Measurements from ENCODE around the gene CLDN16. TPM values are rescaled to one million over a fixed set of nuclear protein-coding genes. Genes with fewer than 3 reads are reported as not detected.

CLDN16 gene
- total and polyA plus RNA-seq, 2 experiments from 2014 or later, result 0.39 to 0.77 TPM

- 86% methylated on average over 8 of the region's 8 CpGs for WGBS (ENCODE audit: low lambda C conversion rate, missing lambda C conversion rate)
- H3K36me3 ChIP-seq (replicated peaks; ENCODE audit: insufficient read depth, low read depth), result no peaks in the 10 kb centered on the region
These were observed 16.8 kb downstream of the CLDN16 start for GRCh38 chr3:190404715-190405114.

GRCh38 chr3:190414297-190414696, 26.3 kb downstream of the CLDN16 start:
- no peak for DNase-seq (ENCODE audit: low spot score)
- no peaks in the 10 kb centered on the region for H3K79me2 ChIP-seq
- no peaks in the 10 kb centered on the region for H3K4me1 ChIP-seq (ENCODE audit: insufficient read depth)
- TF ChIP-seq EZH2phosphoT487 (IDR thresholded peaks at IDR 0.05; ENCODE audit: low read depth, severe bottlenecking, unreplicated experiment) (no peak), CTCF (IDR thresholded peaks at IDR 0.05; ENCODE audit: poor library complexity) (no peak), EZH2 (IDR thresholded peaks at IDR 0.05; ENCODE audit: borderline replicate concordance) (no peak)
- H4K20me1 ChIP-seq (ENCODE audit: insufficient read depth, poor library complexity, severe bottlenecking), result no peaks in the 10 kb centered on the region
- H3K4me2 ChIP-seq, result no peak overlapping the region
- H3K36me3 ChIP-seq (replicated peaks; ENCODE audit: insufficient read depth, low read depth), result no peaks in the 10 kb centered on the region
- no peak overlapping the region for H3K27ac ChIP-seq
- no peaks in the 10 kb centered on the region for H3K9me3 ChIP-seq (ENCODE audit: low read depth)
- no peak overlapping the region for H2AFZ ChIP-seq
- WGBS (ENCODE audit: low lambda C conversion rate, missing lambda C conversion rate), result 82% methylated on average over 3 of the region's 3 CpGs
- H3K27me3 ChIP-seq, result no peaks in the 10 kb centered on the region
- no peaks in the 10 kb centered on the region for H3K9me2 ChIP-seq (replicated peaks; ENCODE audit: insufficient read depth)
- no peak overlapping the region for H3K4me3 ChIP-seq

More at GRCh38 chr3:190404715-190405114, 16.8 kb downstream of the CLDN16 start:
- Histone ChIP-seq H3K9me2 (replicated peaks; ENCODE audit: insufficient read depth) (no peaks in the 10 kb centered on the region), H3K27me3 (no peaks in the 10 kb centered on the region), H3K79me2 (no peaks in the 10 kb centered on the region), H3K4me3 (no peak overlapping the region), H3K4me2 (no peak overlapping the region), H2AFZ (no peak overlapping the region), H4K20me1 (ENCODE audit: insufficient read depth, poor library complexity, severe bottlenecking) (no peaks in the 10 kb centered on the region), H3K9me3 (ENCODE audit: low read depth) (no peaks in the 10 kb centered on the region), H3K27ac (no peak overlapping the region), H3K4me1 (ENCODE audit: insufficient read depth) (no peaks in the 10 kb centered on the region)
- no peak for DNase-seq (ENCODE audit: low spot score)
- no peak for TF ChIP-seq CTCF (IDR thresholded peaks at IDR 0.05; ENCODE audit: poor library complexity)
- no peak for TF ChIP-seq EZH2phosphoT487 (IDR thresholded peaks at IDR 0.05; ENCODE audit: low read depth, severe bottlenecking, unreplicated experiment)
- no peak for TF ChIP-seq EZH2 (IDR thresholded peaks at IDR 0.05; ENCODE audit: borderline replicate concordance)

- no peaks in the 10 kb centered on the region for H3K36me3 ChIP-seq (replicated peaks; ENCODE audit: insufficient read depth, low read depth)
- TF ChIP-seq EZH2 (IDR thresholded peaks at IDR 0.05; ENCODE audit: borderline replicate concordance), result no peak
- TF ChIP-seq EZH2phosphoT487 (IDR thresholded peaks at IDR 0.05; ENCODE audit: low read depth, severe bottlenecking, unreplicated experiment), result no peak
- TF ChIP-seq CTCF (IDR thresholded peaks at IDR 0.05; ENCODE audit: poor library complexity), result no peak
- no peaks in the 10 kb centered on the region for H3K9me3 ChIP-seq (ENCODE audit: low read depth)
- no peaks in the 10 kb centered on the region for H4K20me1 ChIP-seq (ENCODE audit: insufficient read depth, poor library complexity, severe bottlenecking)
- 48% methylated on average over 2 of the region's 2 CpGs for WGBS (ENCODE audit: low lambda C conversion rate, missing lambda C conversion rate)
- H3K27me3 ChIP-seq, result no peaks in the 10 kb centered on the region
- no peak overlapping the region for H2AFZ ChIP-seq
- no peak overlapping the region for H3K27ac ChIP-seq
- no peaks in the 10 kb centered on the region for H3K9me2 ChIP-seq (replicated peaks; ENCODE audit: insufficient read depth)
- H3K4me1 ChIP-seq (ENCODE audit: insufficient read depth), result no peaks in the 10 kb centered on the region
- H3K4me2 ChIP-seq, result no peak overlapping the region
- DNase-seq (ENCODE audit: low spot score), result no peak
- no peaks in the 10 kb centered on the region for H3K79me2 ChIP-seq
- no peak overlapping the region for H3K4me3 ChIP-seq
These were observed 36.1 kb downstream of the CLDN16 start for GRCh38 chr3:190424108-190424477.

Data from hepatocyte (in vitro differentiated cells).